Measurements from ENCODE around the gene PAQR3.

- TF ChIP-seq CTCF (IDR thresholded peaks at IDR 0.05) (peak; percentile 73), POLR2A (IDR thresholded peaks at IDR 0.05; ENCODE audit: low read length) (no peak), HMGXB4 (CRISPR knock-in tag; IDR thresholded peaks at IDR 0.05; ENCODE audit: borderline replicate concordance) (no peak), MAZ (IDR thresholded peaks at IDR 0.05; ENCODE audit: borderline replicate concordance, low read depth, low read length) (no peak), CBX2 (IDR thresholded peaks at IDR 0.05; ENCODE audit: borderline replicate concordance, low read depth) (no peak), RCOR1 (IDR thresholded peaks at IDR 0.05; ENCODE audit: low read depth, low read length) (no peak), CHD2 (IDR thresholded peaks at IDR 0.05; ENCODE audit: low read length, partially characterized antibody) (no peak), JUN (IDR thresholded peaks at IDR 0.05) (no peak), MAFK (IDR thresholded peaks at IDR 0.05; ENCODE audit: partially characterized antibody) (no peak), EP300 (IDR thresholded peaks at IDR 0.05) (no peak), FOSL2 (IDR thresholded peaks at IDR 0.05) (no peak), FOSL2 (CRISPR knock-in tag; IDR thresholded peaks at IDR 0.05) (no peak), SMC3 (IDR thresholded peaks at IDR 0.05) (peak; percentile 41; the same call in 2 of the 3 replicates)
- TF ChIP-seq, protein P1, sequence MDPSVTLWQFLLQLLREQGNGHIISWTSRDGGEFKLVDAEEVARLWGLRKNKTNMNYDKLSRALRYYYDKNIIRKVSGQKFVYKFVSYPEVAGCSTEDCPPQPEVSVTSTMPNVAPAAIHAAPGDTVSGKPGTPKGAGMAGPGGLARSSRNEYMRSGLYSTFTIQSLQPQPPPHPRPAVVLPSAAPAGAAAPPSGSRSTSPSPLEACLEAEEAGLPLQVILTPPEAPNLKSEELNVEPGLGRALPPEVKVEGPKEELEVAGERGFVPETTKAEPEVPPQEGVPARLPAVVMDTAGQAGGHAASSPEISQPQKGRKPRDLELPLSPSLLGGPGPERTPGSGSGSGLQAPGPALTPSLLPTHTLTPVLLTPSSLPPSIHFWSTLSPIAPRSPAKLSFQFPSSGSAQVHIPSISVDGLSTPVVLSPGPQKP (IDR thresholded peaks at IDR 0.05; ENCODE audit: low read depth, low read length): no peak
Observed at GRCh38 chr4:78951862-78952472, 12.7 kb upstream of the PAQR3 start.

All from A549 (cell line).